GM21723 (cell line): ENCODE measurements around the gene OR2F2.

ENCODE experiments used
- ATAC-seq: cut with Tn5 transposase; IDR thresholded peaks from one replicate; pipeline ENCODE4 v1.9.1; 2021; ENCODE audit warnings: mild to moderate bottlenecking, moderate library complexity; ENCODE audit not compliant: unreplicated experiment

Gene OR2F2

DNA sequence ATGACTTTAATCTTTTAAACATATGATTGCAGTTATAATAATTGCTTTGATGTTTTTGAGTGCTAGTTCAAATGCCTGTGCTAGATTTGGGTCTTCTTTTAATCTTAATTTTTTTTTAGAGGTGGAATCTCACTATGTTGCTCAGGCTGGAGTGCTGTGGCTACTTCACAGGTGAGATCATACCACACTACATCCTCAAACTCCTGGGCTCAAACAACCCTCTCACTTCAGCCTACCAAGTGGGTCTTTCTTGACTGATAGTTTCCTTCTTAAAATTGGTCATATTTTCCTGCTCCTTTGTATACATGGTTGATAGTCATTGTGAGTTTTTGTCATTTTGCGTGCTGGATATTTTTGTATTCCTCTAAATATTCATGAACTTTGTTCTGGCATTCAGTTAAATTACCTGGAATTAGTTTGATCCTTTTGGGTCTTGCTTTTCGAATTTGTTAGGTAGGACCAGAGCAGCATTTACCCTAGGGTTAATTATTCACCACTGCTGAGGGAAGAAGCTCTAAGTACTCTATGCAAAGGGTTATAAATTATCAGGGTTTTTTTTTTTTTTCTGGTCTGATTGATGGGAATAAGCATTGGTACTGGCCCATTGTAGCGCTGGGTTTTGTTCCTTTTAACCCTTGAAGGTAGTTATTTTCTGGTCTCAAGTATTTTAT is 21.0 kb upstream of the OR2F2 start:
- no peak for ATAC-seq

DNA sequence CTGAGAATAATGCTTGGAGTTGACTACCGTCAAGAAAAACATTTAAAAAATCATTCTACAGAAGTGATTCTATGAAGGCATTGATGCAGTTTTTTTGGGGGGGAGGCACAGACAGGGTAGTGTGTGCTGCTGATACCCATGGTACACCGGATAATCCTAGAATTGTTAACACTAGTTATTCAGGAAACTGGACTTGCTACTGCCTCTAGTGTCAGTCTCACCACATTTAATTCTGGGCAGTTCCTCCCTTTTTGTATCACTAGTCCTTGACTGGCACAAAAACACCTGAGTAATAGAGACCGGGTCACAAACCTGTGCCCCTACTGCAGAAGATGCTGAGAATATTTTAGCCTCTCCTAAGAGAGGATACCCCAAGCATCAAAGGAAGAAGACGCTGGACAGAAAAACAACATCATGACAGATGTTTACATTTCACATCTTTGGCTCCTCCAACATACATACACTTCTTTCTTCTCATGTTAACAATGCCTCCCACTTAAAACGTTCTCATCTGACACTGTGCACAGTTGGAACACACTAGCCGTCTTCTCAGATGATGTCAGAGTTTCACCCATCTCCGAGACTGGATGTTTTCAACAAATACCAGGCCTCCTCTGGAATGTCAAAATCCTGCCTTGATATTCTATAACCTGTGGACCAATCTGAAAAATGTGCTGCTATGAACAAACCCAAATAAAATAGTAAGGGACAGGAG is 19.9 kb upstream of the OR2F2 start:
- no peak for ATAC-seq

DNA sequence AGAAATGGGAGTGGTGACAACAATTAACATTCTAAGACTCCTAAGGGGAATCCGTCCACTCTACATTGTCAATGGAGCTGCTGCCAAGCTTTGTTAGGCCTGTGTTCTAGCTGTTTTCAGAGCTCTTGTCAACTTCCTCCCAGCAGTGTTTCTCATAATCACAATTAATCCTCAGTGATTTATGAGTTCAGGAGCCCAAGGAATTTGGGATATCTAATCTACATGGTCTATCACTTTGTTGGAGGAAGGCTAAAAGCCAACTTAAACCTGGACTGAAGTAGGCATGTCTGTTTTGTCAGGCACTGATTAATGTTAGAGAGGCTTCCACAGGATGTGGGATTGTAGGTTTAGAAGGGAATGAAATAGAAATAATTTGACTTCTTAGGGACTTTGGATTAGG is 10.2 kb upstream of the OR2F2 start:
- no peak for ATAC-seq

- peak; percentile 61 for ATAC-seq
Observed at GRCh38 chr7:143929224-143929920, 5.7 kb upstream of the OR2F2 start.

DNA sequence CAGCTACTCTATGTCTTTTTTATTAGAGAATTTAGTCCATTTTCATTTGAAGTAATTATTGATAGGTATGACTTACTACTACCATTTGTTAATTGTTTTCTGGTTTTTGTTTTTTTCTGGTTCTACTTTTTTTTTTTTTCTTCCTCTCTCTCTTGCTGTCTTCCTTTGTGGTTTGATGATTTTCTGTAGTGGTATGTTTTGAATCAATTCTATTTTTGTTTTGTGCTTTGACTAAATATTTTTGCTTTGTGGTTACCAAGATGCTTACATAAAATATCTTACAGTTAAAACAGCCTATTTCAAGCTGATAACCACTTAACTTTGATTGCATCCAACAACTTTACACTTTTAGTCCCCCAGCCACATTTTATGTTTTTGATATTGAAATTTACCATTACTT is 3.3 kb upstream of the OR2F2 start:
- ATAC-seq: no peak

GRCh38 chr7:143936087-143937009 is 1.3 kb downstream of the OR2F2 start:
- ATAC-seq: no peak

DNA sequence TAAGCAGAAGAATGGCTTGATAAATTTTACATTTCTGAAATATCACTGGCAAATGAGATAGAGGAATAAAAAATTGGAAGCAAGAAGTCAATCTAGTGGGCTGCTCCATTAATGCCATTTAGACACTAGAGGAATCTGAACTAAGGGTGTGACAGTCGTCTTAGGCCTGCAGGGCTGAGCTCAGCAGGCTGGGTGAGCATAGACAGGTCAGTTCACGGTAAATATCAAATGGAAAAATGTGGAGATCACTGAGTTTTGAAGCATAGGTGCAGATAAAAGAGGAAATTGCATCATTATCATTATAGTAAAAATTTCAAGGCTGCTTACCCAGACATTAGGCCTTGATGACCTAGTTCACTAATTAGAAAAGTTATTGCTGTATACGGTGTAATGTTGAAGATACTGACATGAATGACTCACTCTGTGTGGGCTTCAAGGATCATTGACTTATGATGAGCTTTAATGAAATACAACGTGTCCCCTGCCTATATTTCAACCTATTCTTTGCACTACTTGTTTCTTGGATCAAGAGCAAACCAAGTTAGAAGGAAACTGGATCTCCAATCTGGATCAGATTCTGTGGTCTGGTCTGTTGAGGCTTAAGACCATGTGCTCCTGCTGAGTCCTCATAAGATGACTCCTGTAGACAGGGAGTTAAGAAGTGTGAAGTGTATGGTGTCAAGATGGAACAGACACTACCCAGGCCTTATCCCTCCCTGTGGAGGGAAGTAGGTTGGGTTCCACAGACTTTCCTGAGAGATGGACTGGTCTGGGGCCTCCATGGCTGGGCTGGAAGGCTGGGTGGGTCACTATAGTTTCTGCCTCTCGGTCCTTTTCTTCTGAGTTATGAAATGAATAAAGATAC is 3.6 kb downstream of the OR2F2 start:
- no peak for ATAC-seq

DNA sequence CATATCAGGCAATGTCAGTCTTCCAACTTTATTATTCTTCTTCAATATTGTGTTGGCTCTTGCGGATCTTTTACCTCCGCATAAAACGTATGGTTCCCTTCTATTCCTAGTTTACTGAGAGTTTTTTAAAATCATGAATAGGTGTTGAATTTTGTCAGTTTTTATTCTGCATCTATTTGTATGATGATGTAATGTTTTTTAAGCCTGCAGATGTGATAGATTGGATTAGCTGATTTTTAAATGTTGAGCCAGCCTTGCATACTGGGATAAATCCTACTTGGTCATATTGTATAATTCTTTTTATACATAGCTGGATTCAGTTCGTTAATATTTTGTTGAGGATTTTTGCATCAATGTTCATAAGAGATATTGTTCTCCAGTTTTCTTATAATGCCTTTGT is 10.4 kb downstream of the OR2F2 start:
- no peak for ATAC-seq

DNA sequence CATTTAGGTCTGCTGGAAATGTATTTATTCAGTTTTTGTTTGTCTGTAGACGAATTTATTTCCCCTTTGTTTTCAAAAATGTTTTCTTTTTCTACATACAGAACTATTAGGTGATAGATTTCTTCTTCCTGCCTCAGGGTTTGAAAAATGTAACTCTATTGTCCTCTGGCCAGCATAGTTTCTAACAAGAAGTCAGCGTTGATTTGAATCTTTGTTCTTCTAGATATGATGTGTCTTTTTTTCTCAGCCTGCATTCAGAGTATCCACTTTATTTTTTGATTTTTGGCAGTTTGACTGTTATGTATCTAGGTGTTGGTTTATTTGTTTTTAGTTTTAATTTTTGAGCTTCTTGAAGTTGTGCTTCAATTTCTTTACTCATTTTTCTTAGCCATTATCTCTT is 12.1 kb downstream of the OR2F2 start:
- no peak for ATAC-seq

- ATAC-seq: no peak
Observed at GRCh38 chr7:143948733-143949132, 13.7 kb downstream of the OR2F2 start.

DNA sequence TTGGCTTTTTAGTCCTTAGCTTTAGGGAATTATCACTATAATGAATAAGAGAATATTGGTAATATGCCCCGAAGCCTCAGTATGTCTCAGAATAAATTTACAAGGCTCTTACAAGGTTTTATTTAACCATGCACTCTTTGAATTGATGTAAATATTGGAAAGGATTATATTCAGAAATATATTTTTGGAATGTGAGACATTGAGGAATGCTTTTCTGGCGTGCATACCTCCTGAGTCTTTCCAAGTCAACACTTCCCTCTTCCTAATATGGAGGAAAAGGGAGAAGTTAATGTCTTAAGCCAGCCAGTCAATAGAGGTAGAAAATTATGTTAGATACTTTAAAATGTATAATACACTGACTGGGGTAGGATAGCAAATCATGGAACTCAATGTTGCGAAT is 18.4 kb downstream of the OR2F2 start:
- no peak for ATAC-seq

- no peak for ATAC-seq
Observed at GRCh38 chr7:143954135-143954534, 19.1 kb downstream of the OR2F2 start.

GRCh38 chr7:143954544-143954943 is 19.5 kb downstream of the OR2F2 start, which contains the start of gene OR2F1:
Gene OR2F1 (plus strand): TSS chr7:143954844. CDS start chr7:143959971, 5,127 bp downstream.
- no peak for ATAC-seq

GRCh38 chr7:143958781-143959180 is 23.7 kb downstream of the OR2F2 start:
- no peak for ATAC-seq

DNA sequence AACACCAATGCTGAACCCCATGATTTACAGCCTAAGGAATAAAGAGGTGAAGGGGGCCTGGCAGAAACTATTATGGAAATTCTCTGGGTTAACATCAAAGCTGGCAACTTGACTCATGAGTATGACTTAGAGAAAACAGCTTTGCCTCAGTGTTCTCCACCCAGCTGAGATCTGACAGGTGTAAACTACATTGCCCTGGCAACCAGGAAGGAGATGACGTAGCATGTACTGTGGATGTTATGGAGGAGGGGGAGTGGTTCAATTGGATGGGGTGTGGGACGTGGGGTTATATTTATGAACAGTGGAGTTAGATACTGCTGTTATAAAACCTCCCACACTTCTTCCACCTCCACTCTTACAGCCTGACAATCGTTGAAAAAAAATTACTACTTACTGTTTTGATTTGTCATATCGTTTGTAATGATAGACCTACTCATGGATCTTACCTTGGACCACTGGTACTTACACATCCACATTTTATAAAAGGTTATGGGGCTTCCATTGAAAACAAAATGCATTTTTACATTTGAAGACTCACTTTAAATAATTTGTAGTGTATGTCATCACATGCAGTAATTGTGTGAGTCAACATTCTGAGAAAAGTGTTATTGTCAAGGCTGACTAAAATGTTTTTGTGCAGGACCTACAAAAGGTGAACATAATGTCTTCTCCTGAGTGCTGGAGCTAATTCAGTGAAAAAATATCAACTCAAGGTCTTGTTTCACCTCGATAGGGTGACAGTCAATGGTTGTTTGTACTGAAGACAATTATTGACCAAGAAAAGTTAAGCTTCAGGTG is 26.0 kb downstream of the OR2F2 start:
- ATAC-seq: no peak

DNA sequence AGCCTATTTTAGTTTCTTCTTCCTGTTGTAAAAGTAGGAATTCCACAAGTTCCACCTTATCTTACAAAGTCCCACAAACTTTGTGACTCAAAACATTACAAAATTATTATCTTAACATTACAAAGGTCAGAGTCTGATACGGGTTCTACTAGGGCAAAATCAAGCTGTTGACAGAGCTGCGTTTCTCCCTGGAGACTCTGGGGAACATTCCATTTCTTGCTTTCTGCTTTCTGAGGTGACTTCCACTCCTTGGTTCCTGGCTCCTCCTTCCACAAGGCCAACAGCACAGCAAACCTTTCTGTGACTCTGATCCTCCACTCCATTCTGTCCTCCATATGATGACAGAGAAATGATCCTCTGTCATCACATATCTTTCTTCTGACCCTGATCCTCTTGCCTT is 30.2 kb downstream of the OR2F2 start:
- no peak for ATAC-seq

GRCh38 chr7:143967398-143967797 is 32.4 kb downstream of the OR2F2 start:
- ATAC-seq: no peak

- no peak for ATAC-seq
Observed at GRCh38 chr7:143973870-143974416, 38.9 kb downstream of the OR2F2 start.

- ATAC-seq: no peak
Observed at GRCh38 chr7:143974459-143974858, 39.4 kb downstream of the OR2F2 start.
